Bronchial epithelial cell (primary cell): ENCODE results near the gene FADD. TPM values are rescaled to one million over a fixed set of nuclear protein-coding genes. Genes with fewer than 3 reads are reported as not detected.

Experiments used
- DNase-seq: peaks from one replicate; pipeline ENCODE4 v3.0.0-alpha.2; 2010; ENCODE audit warnings: low read depth
- FAIRE-seq: peaks from 2 replicates; lab custom pipeline; 2011; peaks lifted over from hg19 to GRCh38; lab: Jason Lieb, UNC
- H3K27me3 ChIP-seq: 2 replicates; pipeline ENCODE4 v1.5.1; 2011; ENCODE audit warnings: low read length; ENCODE audit not compliant: control insufficient read depth, insufficient read depth
- H3K36me3 ChIP-seq: 2 replicates; pipeline ENCODE4 v1.5.1; 2011; ENCODE audit warnings: low read length; ENCODE audit not compliant: control insufficient read depth, insufficient read depth
- H3K4me3 ChIP-seq: 2 replicates; pipeline ENCODE4 v1.5.1; 2011; ENCODE audit warnings: mild to moderate bottlenecking, low read depth, low read length, control low read depth
- CTCF ChIP-seq: IDR thresholded peaks from 2 replicates; pipeline ENCODE4 v1.5.1; 2011; ENCODE audit warnings: mild to moderate bottlenecking, moderate library complexity, low read length, control low read depth, inconsistent platforms; ENCODE audit not compliant: insufficient read depth, severe bottlenecking
- total RNA-seq: library from RNA; depleted of rRNA; stranded (reverse); fragments of >200 nt; gene quantifications from 2 replicates; pipeline ENCODE4 v1.2.1, GENCODE V29; 2014

The FADD gene
- total RNA-seq, 1 donor from 2014 or later = 52.1 TPM

GRCh38 chr11:70168405-70168754 lies 34.7 kb upstream of the FADD start:
- no peak for DNase-seq
- Histone ChIP-seq H3K36me3 (no peaks in the 10 kb centered on the region), H3K4me3 (no peak overlapping the region), H3K27me3 (no peaks in the 10 kb centered on the region)
- no peak for FAIRE-seq
- TF ChIP-seq CTCF = no peak

GRCh38 chr11:70169127-70169526 lies 34.0 kb upstream of the FADD start:
- DNase-seq = no peak
- no peaks in the 10 kb centered on the region for H3K36me3 ChIP-seq
- no peak for TF ChIP-seq CTCF
- no peak overlapping the region for H3K4me3 ChIP-seq
- no peaks in the 10 kb centered on the region for H3K27me3 ChIP-seq
- no peak for FAIRE-seq

DNA sequence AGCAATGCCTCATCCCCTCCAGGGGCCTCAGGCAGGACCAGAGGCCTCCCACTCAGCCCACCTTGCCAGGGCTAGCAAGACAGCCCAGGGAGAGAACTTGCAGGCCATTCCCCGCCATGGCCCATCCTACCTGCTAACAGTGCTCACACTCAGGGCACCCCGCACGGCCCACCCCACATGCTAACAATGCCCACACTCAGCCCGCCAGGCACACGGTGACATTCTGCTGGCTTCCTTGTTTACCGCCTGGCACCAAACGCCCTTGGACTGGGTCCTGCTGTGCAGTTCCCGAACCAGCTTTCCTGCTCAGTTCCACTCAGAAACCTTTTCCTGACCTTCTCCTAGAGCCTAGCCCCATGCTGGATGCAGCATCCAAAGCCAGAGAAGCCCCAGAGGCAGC lies 33.5 kb upstream of the FADD start:
- no peaks in the 10 kb centered on the region for H3K36me3 ChIP-seq
- no peak overlapping the region for H3K4me3 ChIP-seq
- H3K27me3 ChIP-seq = no peaks in the 10 kb centered on the region
- DNase-seq (no peak), FAIRE-seq (no peak)
- no peak for TF ChIP-seq CTCF

DNA sequence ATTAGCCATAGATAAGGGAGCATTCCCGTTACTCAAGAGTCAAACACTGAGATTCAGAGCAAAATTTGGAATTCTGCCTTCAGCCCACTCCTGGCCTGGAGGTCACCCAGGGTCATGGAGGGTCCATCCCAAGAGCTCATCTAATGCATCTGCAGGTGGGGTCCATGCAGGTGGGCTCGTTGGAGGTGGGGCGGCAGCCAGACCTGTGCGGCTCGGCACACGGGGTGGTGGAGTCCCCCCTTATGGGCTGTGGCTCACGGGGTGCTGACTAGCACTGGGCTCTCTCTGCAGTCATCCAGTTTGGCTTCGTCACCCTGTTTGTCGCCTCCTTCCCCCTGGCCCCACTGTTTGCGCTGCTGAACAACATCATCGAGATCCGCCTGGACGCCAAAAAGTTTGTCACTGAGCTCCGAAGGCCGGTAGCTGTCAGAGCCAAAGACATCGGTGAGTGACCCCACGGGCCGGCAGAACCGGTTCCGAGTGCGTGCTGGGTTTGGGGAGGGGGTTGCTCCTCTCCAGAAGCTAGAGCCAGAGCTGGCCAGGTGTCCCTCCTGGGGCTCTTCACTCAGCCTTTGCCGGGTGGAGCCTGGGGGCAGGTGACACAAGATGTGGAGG lies 32.4 kb upstream of the FADD start:
- no peak for TF ChIP-seq CTCF
- Histone ChIP-seq H3K4me3 (no peak overlapping the region), H3K36me3 (no peaks in the 10 kb centered on the region), H3K27me3 (no peaks in the 10 kb centered on the region)
- FAIRE-seq (no peak), DNase-seq (no peak)

GRCh38 chr11:70173018-70173417 lies 30.1 kb upstream of the FADD start:
- DNase-seq = no peak

More at GRCh38 chr11:70173018-70173417, 30.1 kb upstream of the FADD start:
- no peak for FAIRE-seq
- no peaks in the 10 kb centered on the region for H3K36me3 ChIP-seq
- no peak for TF ChIP-seq CTCF
- H3K4me3 ChIP-seq = no peak overlapping the region
- H3K27me3 ChIP-seq = no peaks in the 10 kb centered on the region
